Measurements from ENCODE around the gene RSRC1. TPM values are rescaled to one million over a fixed set of nuclear protein-coding genes. Genes with fewer than 3 reads are reported as not detected.
A peak's percentile ranks its signal among the peaks of the same experiment; 100 is the strongest.

Gene RSRC1
- total RNA-seq, 1 experiment from 2014 or later, result 49.4 TPM

DNA sequence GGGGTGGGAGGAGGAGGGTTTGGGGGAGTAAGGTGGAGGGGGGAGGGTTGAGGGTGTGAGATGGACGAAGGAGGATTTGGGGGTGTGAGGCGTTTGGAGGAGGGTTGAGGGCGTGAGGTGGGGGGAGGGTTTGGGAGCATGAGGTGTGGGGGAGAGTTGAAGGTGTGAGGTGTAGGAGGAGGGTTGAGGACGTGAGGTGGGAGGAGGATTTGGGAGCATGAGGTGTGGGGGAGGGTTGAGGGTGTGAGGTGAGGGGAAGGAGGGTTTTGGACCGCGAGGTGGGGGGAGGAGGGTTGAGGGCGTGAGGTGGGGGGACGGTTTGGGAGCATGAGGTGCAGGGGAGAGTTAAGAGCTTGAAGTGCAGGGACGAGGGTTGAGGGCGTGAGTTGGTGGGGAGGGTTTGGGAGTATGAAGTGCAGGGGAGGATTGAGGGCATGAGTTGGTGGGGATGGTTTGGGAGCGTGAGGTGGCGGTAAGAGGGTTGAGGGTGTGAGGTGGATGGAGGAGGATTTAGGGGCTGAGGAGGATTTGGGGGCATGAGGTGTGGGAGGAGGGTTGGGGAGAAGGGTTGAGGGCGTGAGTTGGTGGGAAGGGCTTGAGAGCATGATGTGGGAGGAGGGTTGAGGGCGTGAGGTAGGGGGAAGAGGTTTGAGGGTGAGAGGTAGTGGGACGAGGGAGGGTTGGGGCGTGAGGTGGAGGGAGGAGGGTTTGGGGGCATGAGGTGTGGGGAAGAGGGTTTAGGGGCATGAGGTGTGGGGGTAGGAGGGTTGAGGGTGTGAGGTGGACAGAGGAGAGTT, 462.3 kb downstream of the RSRC1 start:
- Histone ChIP-seq H3K36me3 (ENCODE audit: control insufficient read depth, insufficient read depth, low read length) (no peaks in the 10 kb centered on the region), H3K9me3 (ENCODE audit: control insufficient read depth, insufficient read depth, low read depth, low read length) (no peaks in the 10 kb centered on the region), H3K27me3 (ENCODE audit: control insufficient read depth, insufficient read depth, low read length) (no peaks in the 10 kb centered on the region; the same call in 1 of the 2 replicates), H3K4me3 (ENCODE audit: low read depth in 2 of 2, low read length in 2 of 2) (peak overlapping the region in 1 of 2 experiments; percentile 3; a peak in 1 of 4 replicates), H3K27ac (ENCODE audit: low read length) (no peak overlapping the region), H3K4me1 (ENCODE audit: control insufficient read depth, insufficient read depth, low read length) (peaks cover 9% of the 10 kb centered on the region)
- ChIA-PET CTCF (no interaction called here), POLR2A (no interaction called here)
- BruUV-seq (replicated peaks), result no TSS peak
- no peak for TF ChIP-seq TCF7L2 (IDR thresholded peaks at IDR 0.05; ENCODE audit: low read depth, low read length)
- TF ChIP-seq SIN3A (IDR thresholded peaks at IDR 0.05; ENCODE audit: borderline replicate concordance, insufficient read depth, low read depth, low read length), result no peak
- no peak for TF ChIP-seq POLR2AphosphoS5 (IDR thresholded peaks at IDR 0.05; ENCODE audit: low read depth, low read length)
- TF ChIP-seq, protein P1, sequence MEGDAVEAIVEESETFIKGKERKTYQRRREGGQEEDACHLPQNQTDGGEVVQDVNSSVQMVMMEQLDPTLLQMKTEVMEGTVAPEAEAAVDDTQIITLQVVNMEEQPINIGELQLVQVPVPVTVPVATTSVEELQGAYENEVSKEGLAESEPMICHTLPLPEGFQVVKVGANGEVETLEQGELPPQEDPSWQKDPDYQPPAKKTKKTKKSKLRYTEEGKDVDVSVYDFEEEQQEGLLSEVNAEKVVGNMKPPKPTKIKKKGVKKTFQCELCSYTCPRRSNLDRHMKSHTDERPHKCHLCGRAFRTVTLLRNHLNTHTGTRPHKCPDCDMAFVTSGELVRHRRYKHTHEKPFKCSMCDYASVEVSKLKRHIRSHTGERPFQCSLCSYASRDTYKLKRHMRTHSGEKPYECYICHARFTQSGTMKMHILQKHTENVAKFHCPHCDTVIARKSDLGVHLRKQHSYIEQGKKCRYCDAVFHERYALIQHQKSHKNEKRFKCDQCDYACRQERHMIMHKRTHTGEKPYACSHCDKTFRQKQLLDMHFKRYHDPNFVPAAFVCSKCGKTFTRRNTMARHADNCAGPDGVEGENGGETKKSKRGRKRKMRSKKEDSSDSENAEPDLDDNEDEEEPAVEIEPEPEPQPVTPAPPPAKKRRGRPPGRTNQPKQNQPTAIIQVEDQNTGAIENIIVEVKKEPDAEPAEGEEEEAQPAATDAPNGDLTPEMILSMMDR (IDR thresholded peaks at IDR 0.05), result no peak
- TF ChIP-seq, protein P2, sequence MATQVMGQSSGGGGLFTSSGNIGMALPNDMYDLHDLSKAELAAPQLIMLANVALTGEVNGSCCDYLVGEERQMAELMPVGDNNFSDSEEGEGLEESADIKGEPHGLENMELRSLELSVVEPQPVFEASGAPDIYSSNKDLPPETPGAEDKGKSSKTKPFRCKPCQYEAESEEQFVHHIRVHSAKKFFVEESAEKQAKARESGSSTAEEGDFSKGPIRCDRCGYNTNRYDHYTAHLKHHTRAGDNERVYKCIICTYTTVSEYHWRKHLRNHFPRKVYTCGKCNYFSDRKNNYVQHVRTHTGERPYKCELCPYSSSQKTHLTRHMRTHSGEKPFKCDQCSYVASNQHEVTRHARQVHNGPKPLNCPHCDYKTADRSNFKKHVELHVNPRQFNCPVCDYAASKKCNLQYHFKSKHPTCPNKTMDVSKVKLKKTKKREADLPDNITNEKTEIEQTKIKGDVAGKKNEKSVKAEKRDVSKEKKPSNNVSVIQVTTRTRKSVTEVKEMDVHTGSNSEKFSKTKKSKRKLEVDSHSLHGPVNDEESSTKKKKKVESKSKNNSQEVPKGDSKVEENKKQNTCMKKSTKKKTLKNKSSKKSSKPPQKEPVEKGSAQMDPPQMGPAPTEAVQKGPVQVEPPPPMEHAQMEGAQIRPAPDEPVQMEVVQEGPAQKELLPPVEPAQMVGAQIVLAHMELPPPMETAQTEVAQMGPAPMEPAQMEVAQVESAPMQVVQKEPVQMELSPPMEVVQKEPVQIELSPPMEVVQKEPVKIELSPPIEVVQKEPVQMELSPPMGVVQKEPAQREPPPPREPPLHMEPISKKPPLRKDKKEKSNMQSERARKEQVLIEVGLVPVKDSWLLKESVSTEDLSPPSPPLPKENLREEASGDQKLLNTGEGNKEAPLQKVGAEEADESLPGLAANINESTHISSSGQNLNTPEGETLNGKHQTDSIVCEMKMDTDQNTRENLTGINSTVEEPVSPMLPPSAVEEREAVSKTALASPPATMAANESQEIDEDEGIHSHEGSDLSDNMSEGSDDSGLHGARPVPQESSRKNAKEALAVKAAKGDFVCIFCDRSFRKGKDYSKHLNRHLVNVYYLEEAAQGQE (IDR thresholded peaks at IDR 0.05; ENCODE audit: insufficient read depth in 1 of 2, low read depth in 2 of 2, low read length in 1 of 2), result no peak
- in situ Hi-C loops (cut with HindIII; ENCODE audit: low pct_unique_long_range_greater_than_20kb, low sequenced_read_pairs) (no loop called here), intact Hi-C loops (cut with micrococcal nuclease; ENCODE audit: unreplicated experiment) (loop anchor here (10.0 kb wide), 1 partner anchor 73 kb away; the partner anchor contains the start of gene GFM1)
- ATAC-seq (no peak), DNase-seq (ENCODE audit: low read depth, low spot score) (no peak)

DNA sequence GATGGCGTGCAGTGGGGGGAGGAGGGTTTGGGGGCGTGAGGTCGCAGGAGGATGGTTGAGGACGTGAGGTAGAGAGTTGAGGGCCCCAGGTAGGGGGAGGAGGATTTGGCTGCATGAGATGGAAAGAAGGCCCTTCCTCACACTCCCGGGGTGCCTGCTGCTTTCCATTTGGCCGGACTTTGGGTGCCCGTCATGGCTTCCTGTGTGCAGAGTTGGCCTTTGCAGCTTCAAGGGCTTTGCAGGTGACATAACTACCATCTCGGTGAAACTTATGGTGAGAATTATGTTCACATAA, 462.8 kb downstream of the RSRC1 start:
- POLR2A ChIA-PET, result interaction anchor here (0.8 kb wide), 1 partner anchor 11 kb away, joined by 3 read pairs; no protein-coding TSS in a partner anchor
- CTCF ChIA-PET, result no interaction called here

More for the DNA sequence above, 462.8 kb downstream of the RSRC1 start:
- TF ChIP-seq, protein P1 (IDR thresholded peaks at IDR 0.05), result no peak
- no peak for TF ChIP-seq POLR2AphosphoS5 (IDR thresholded peaks at IDR 0.05; ENCODE audit: low read depth, low read length)
- no peak for TF ChIP-seq SIN3A (IDR thresholded peaks at IDR 0.05; ENCODE audit: borderline replicate concordance, insufficient read depth, low read depth, low read length)
- TF ChIP-seq TCF7L2 (IDR thresholded peaks at IDR 0.05; ENCODE audit: low read depth, low read length), result no peak
- TF ChIP-seq, protein P2 (IDR thresholded peaks at IDR 0.05; ENCODE audit: insufficient read depth in 1 of 2, low read depth in 2 of 2, low read length in 1 of 2), result no peak
- BruUV-seq (replicated peaks), result no TSS peak
- in situ Hi-C loops (cut with HindIII; ENCODE audit: low pct_unique_long_range_greater_than_20kb, low sequenced_read_pairs), result no loop called here
- no peak for ATAC-seq
- Histone ChIP-seq H3K36me3 (ENCODE audit: control insufficient read depth, insufficient read depth, low read length) (no peaks in the 10 kb centered on the region), H3K27ac (ENCODE audit: low read length) (no peak overlapping the region), H3K4me1 (ENCODE audit: control insufficient read depth, insufficient read depth, low read length) (peaks cover 9% of the 10 kb centered on the region), H3K27me3 (ENCODE audit: control insufficient read depth, insufficient read depth, low read length) (no peaks in the 10 kb centered on the region), H3K9me3 (ENCODE audit: control insufficient read depth, insufficient read depth, low read depth, low read length) (no peaks in the 10 kb centered on the region), H3K4me3 (ENCODE audit: low read depth in 2 of 2, low read length in 2 of 2) (peak overlapping the region in 1 of 2 experiments; percentile 10; a peak in 1 of 4 replicates)
- no peak for DNase-seq (ENCODE audit: low read depth, low spot score)
- intact Hi-C loops (cut with micrococcal nuclease; ENCODE audit: unreplicated experiment), result loop anchor here (10.0 kb wide), 1 partner anchor 72 kb away; the partner anchor contains the start of gene GFM1
